Measurements from ENCODE around the gene ALG2. TPM values are rescaled to one million over a fixed set of nuclear protein-coding genes. Genes with fewer than 3 reads are reported as not detected.
"Not testable (repeated sequence)": the region's sequence is repeated elsewhere in the genome, so short reads cannot be mapped to it uniquely, and the experiment has no call there.

ALG2 gene
- polyA plus RNA-seq, 6 donors from 2014 or later: 21.6 to 39.8 (median 22.8) TPM

- H3K9me3 Mint-ChIP-seq: peaks cover 0 to 2% (median 0%) of the 10 kb centered on the region in 7 donors
- ATAC-seq (ENCODE audit: low read depth in 2 of 2): peak; percentile 91 to 92
- H3K4me3 Mint-ChIP-seq: peak overlapping the region; percentile 44 to 88 (median 76)
- H3K4me1 Mint-ChIP-seq: peaks cover 13 to 17% (median 13%) of the 10 kb centered on the region in 3 donors
- H3K27ac Mint-ChIP-seq: peak overlapping the region in 5 of 6 donors; percentile 81 to 94 (median 82)
- H3K27me3 Mint-ChIP-seq: no peaks in the 10 kb centered on the region
- DNase-seq: peak; percentile 58
- no peaks in the 10 kb centered on the region for H3K36me3 Mint-ChIP-seq
Measured at GRCh38 chr9:99253772-99254431, 32.2 kb upstream of the ALG2 start.

GRCh38 chr9:99253134-99253533 is 31.4 kb upstream of the ALG2 start:
- Mint-ChIP-seq H3K4me1 (peaks cover 13 to 17% (median 13%) of the 10 kb centered on the region in 3 donors), H3K4me3 (peak overlapping the region in 3 of 8 donors; percentile 50 to 72 (median 66)), H3K27me3 (no peaks in the 10 kb centered on the region), H3K9me3 (peaks cover 0 to 2% (median 0%) of the 10 kb centered on the region in 7 donors), H3K36me3 (no peaks in the 10 kb centered on the region), H3K27ac (peak overlapping the region in 4 of 6 donors; percentile 4 to 86 (median 82))
- DNase-seq: no peak
- ATAC-seq (ENCODE audit: low read depth in 2 of 2): no peak

GRCh38 chr9:99251157-99251556 is 29.4 kb upstream of the ALG2 start:
- Mint-ChIP-seq H3K4me3 (no peak overlapping the region), H3K27ac (peak overlapping the region in 1 of 6 donors; percentile 73), H3K27me3 (no peaks in the 10 kb centered on the region), H3K4me1 (peaks cover 13 to 17% (median 13%) of the 10 kb centered on the region in 3 donors), H3K36me3 (no peaks in the 10 kb centered on the region), H3K9me3 (peaks cover 0 to 2% (median 0%) of the 10 kb centered on the region in 7 donors)
- ATAC-seq (ENCODE audit: low read depth in 2 of 2) (no peak), DNase-seq (no peak)

GRCh38 chr9:99249619-99250018 is 27.9 kb upstream of the ALG2 start:
- H3K4me3 Mint-ChIP-seq: no peak overlapping the region
- DNase-seq: no peak
- H3K9me3 Mint-ChIP-seq: peaks cover 0 to 2% (median 0%) of the 10 kb centered on the region in 7 donors
- no peaks in the 10 kb centered on the region for H3K27me3 Mint-ChIP-seq
- peaks cover 19 to 24% (median 20%) of the 10 kb centered on the region in 3 donors for H3K4me1 Mint-ChIP-seq
- ATAC-seq (ENCODE audit: low read depth in 2 of 2): no peak
- H3K36me3 Mint-ChIP-seq: no peaks in the 10 kb centered on the region
- no peak overlapping the region for H3K27ac Mint-ChIP-seq

GRCh38 chr9:99244344-99245260 is 22.9 kb upstream of the ALG2 start:
- DNase-seq (peak; percentile 39), ATAC-seq (ENCODE audit: low read depth in 2 of 2) (peak; percentile 99)
- H3K4me1 Mint-ChIP-seq: peaks cover 10 to 11% (median 10%) of the 10 kb centered on the region in 3 donors
- peak overlapping the region; percentile 51 to 98 (median 96) for H3K27ac Mint-ChIP-seq
- H3K36me3 Mint-ChIP-seq: peaks cover 0 to 5% of the 10 kb centered on the region in 2 donors
- peak overlapping the region in 1 of 8 donors; percentile 33 for H3K4me3 Mint-ChIP-seq
- no peaks in the 10 kb centered on the region for H3K27me3 Mint-ChIP-seq
- H3K9me3 Mint-ChIP-seq: peaks cover 0 to 1% (median 0%) of the 10 kb centered on the region in 7 donors

- Mint-ChIP-seq H3K4me3 (no peak overlapping the region), H3K27me3 (no peaks in the 10 kb centered on the region), H3K36me3 (peaks cover 0 to 5% of the 10 kb centered on the region in 2 donors), H3K27ac (no peak overlapping the region), H3K9me3 (peaks cover 0 to 1% (median 0%) of the 10 kb centered on the region in 7 donors), H3K4me1 (peaks cover 15 to 23% (median 16%) of the 10 kb centered on the region in 3 donors)
- ATAC-seq (ENCODE audit: low read depth in 2 of 2) (no peak), DNase-seq (no peak)
Measured at GRCh38 chr9:99241106-99241505, 19.4 kb upstream of the ALG2 start.

GRCh38 chr9:99239341-99240060 is 17.8 kb upstream of the ALG2 start:
- Mint-ChIP-seq H3K36me3 (peaks cover 0 to 5% of the 10 kb centered on the region in 2 donors), H3K27ac (peak overlapping the region in 3 of 6 donors; percentile 12 to 74 (median 71)), H3K4me1 (peaks cover 20 to 30% (median 23%) of the 10 kb centered on the region in 3 donors), H3K9me3 (peaks cover 0 to 1% (median 0%) of the 10 kb centered on the region in 7 donors), H3K4me3 (no peak overlapping the region), H3K27me3 (no peaks in the 10 kb centered on the region)
- DNase-seq: no peak
- no peak for ATAC-seq (ENCODE audit: low read depth in 2 of 2)

- H3K9me3 Mint-ChIP-seq: peaks cover 0 to 1% (median 0%) of the 10 kb centered on the region in 7 donors
- H3K27ac Mint-ChIP-seq: peak overlapping the region in 1 of 6 donors; percentile 97
- DNase-seq (no peak), ATAC-seq (ENCODE audit: low read depth in 2 of 2) (no peak)
- peaks cover 18 to 30% (median 21%) of the 10 kb centered on the region in 3 donors for H3K4me1 Mint-ChIP-seq
- H3K36me3 Mint-ChIP-seq: peaks cover 0 to 2% of the 10 kb centered on the region in 2 donors
- H3K27me3 Mint-ChIP-seq: no peaks in the 10 kb centered on the region
- H3K4me3 Mint-ChIP-seq: no peak overlapping the region
Measured at GRCh38 chr9:99238331-99238730, 16.6 kb upstream of the ALG2 start.

GRCh38 chr9:99237849-99238248 is 16.1 kb upstream of the ALG2 start:
- H3K27ac Mint-ChIP-seq: peak overlapping the region in 3 of 6 donors; percentile 76 to 98 (median 97)
- H3K4me3 Mint-ChIP-seq: peak overlapping the region in 1 of 8 donors; percentile 12
- not testable (repeated sequence) for ATAC-seq (ENCODE audit: low read depth in 2 of 2); H3K9me3 Mint-ChIP-seq; H3K27me3 Mint-ChIP-seq; DNase-seq; H3K36me3 Mint-ChIP-seq
- peaks cover 18 to 30% (median 21%) of the 10 kb centered on the region in 3 donors for H3K4me1 Mint-ChIP-seq

GRCh38 chr9:99237356-99237755 is 15.6 kb upstream of the ALG2 start:
- H3K36me3 Mint-ChIP-seq: peaks cover 0 to 7% of the 10 kb centered on the region in 2 donors
- H3K4me1 Mint-ChIP-seq: peaks cover 18 to 30% (median 21%) of the 10 kb centered on the region in 3 donors
- DNase-seq: no peak
- ATAC-seq (ENCODE audit: low read depth in 2 of 2): no peak
- peak overlapping the region in 4 of 6 donors; percentile 76 to 98 (median 98) for H3K27ac Mint-ChIP-seq
- H3K9me3 Mint-ChIP-seq: peaks cover 0 to 1% (median 0%) of the 10 kb centered on the region in 7 donors
- no peak overlapping the region for H3K4me3 Mint-ChIP-seq
- no peaks in the 10 kb centered on the region for H3K27me3 Mint-ChIP-seq

GRCh38 chr9:99235926-99236634 is 14.3 kb upstream of the ALG2 start:
- peaks cover 18 to 30% (median 21%) of the 10 kb centered on the region in 3 donors for H3K4me1 Mint-ChIP-seq
- ATAC-seq (ENCODE audit: low read depth in 2 of 2): peak; percentile 93 to 95
- H3K27me3 Mint-ChIP-seq: no peaks in the 10 kb centered on the region
- peak overlapping the region; percentile 67 to 99 (median 98) for H3K27ac Mint-ChIP-seq
- peak; percentile 77 for DNase-seq
- H3K4me3 Mint-ChIP-seq: peak overlapping the region in 6 of 8 donors; percentile 1 to 71 (median 43)
- H3K9me3 Mint-ChIP-seq: peaks cover 0 to 1% (median 0%) of the 10 kb centered on the region in 7 donors
- peaks cover 0 to 7% of the 10 kb centered on the region in 2 donors for H3K36me3 Mint-ChIP-seq

GRCh38 chr9:99235069-99235468 is 13.3 kb upstream of the ALG2 start:
- no peaks in the 10 kb centered on the region for H3K27me3 Mint-ChIP-seq
- DNase-seq (no peak), ATAC-seq (ENCODE audit: low read depth in 2 of 2) (no peak)
- peaks cover 18 to 30% (median 21%) of the 10 kb centered on the region in 3 donors for H3K4me1 Mint-ChIP-seq
- H3K36me3 Mint-ChIP-seq: peaks cover 0 to 7% of the 10 kb centered on the region in 2 donors
- H3K27ac Mint-ChIP-seq: peak overlapping the region; percentile 34 to 99 (median 84)
- peak overlapping the region in 3 of 8 donors; percentile 3 to 71 (median 44) for H3K4me3 Mint-ChIP-seq
- H3K9me3 Mint-ChIP-seq: peaks cover 0 to 1% (median 0%) of the 10 kb centered on the region in 7 donors

Data from naive B cell (primary cell).